Glutamatergic neuron (in vitro differentiated cells): ENCODE measurements around the gene PSME3IP1. TPM values are rescaled to one million over a fixed set of nuclear protein-coding genes. Genes with fewer than 3 reads are reported as not detected.

Source experiments
- DNase-seq: peaks from one replicate; pipeline ENCODE4 v3.0.0; 2022
- H3K27ac Mint-ChIP-seq: one replicate; pipeline ENCODE4 v1.8.0; 2020; ENCODE audit warnings: mild to moderate bottlenecking, mixed read lengths, inconsistent platforms; ENCODE audit not compliant: unreplicated experiment
- H3K27me3 Mint-ChIP-seq: one replicate; pipeline ENCODE4 v1.8.0; 2020; ENCODE audit warnings: mild to moderate bottlenecking, moderate library complexity, mixed read lengths, inconsistent platforms; ENCODE audit not compliant: unreplicated experiment
- H3K36me3 Mint-ChIP-seq: one replicate; pipeline ENCODE4 v1.8.0; 2020; ENCODE audit warnings: mild to moderate bottlenecking, mixed read lengths, inconsistent platforms; ENCODE audit not compliant: unreplicated experiment
- H3K4me1 Mint-ChIP-seq: one replicate; pipeline ENCODE4 v1.8.0; 2020; ENCODE audit warnings: mild to moderate bottlenecking, low read depth, mixed read lengths, inconsistent platforms; ENCODE audit not compliant: unreplicated experiment
- H3K4me3 Mint-ChIP-seq: one replicate; pipeline ENCODE4 v1.8.0; 2020; ENCODE audit warnings: mild to moderate bottlenecking, mixed read lengths, inconsistent platforms; ENCODE audit not compliant: unreplicated experiment
- H3K9me3 Mint-ChIP-seq: one replicate; pipeline ENCODE4 v1.8.0; 2020; ENCODE audit warnings: mild to moderate bottlenecking, moderate library complexity, mixed read lengths, inconsistent platforms; ENCODE audit not compliant: unreplicated experiment
- CTCF ChIP-seq: fragments of 200-600 bp; sonication (generic); IDR thresholded peaks from one replicate; pipeline ENCODE4 v1.5.0; 2021; ENCODE audit not compliant: partially characterized antibody, unreplicated experiment
- total RNA-seq: library from RNA; stranded (reverse); fragmentation: NEBNext Ultra II Directional; extraction: Animal tissue kit (Norgen Biotek cat#: 25700); gene quantifications from one replicate; pipeline ENCODE4 v1.2.1, GENCODE V29; 2021; ENCODE audit not compliant: unreplicated experiment

Gene PSME3IP1
- total RNA-seq, 1 donor from 2014 or later: 124 TPM

GRCh38 chr16:57141822-57142631 is 43.8 kb downstream of the PSME3IP1 start:
- DNase-seq: no peak
- TF ChIP-seq CTCF: no peak
- Mint-ChIP-seq H3K36me3 (no peaks in the 10 kb centered on the region), H3K27me3 (peaks cover 5% of the 10 kb centered on the region), H3K27ac (no peak overlapping the region), H3K4me3 (no peak overlapping the region), H3K4me1 (peaks cover 6% of the 10 kb centered on the region), H3K9me3 (peaks cover 5% of the 10 kb centered on the region)

- TF ChIP-seq CTCF: no peak
- Mint-ChIP-seq H3K27me3 (peaks cover 5% of the 10 kb centered on the region), H3K36me3 (no peaks in the 10 kb centered on the region), H3K27ac (no peak overlapping the region), H3K9me3 (peaks cover 5% of the 10 kb centered on the region), H3K4me1 (peaks cover 6% of the 10 kb centered on the region), H3K4me3 (no peak overlapping the region)
- no peak for DNase-seq
Observed at GRCh38 chr16:57140931-57141668, 44.7 kb downstream of the PSME3IP1 start.

- peaks cover 6% of the 10 kb centered on the region for H3K4me1 Mint-ChIP-seq
- H3K27ac Mint-ChIP-seq: no peak overlapping the region
- no peak for TF ChIP-seq CTCF
- H3K36me3 Mint-ChIP-seq: no peaks in the 10 kb centered on the region
- H3K27me3 Mint-ChIP-seq: peaks cover 5% of the 10 kb centered on the region
- no peak overlapping the region for H3K4me3 Mint-ChIP-seq
- DNase-seq: no peak
- H3K9me3 Mint-ChIP-seq: peaks cover 5% of the 10 kb centered on the region
Observed at GRCh38 chr16:57138281-57138935, 47.4 kb downstream of the PSME3IP1 start.

GRCh38 chr16:57137566-57138273 is 48.1 kb downstream of the PSME3IP1 start:
- Mint-ChIP-seq H3K4me3 (no peak overlapping the region), H3K36me3 (no peaks in the 10 kb centered on the region), H3K27ac (no peak overlapping the region), H3K27me3 (peaks cover 5% of the 10 kb centered on the region), H3K9me3 (peaks cover 5% of the 10 kb centered on the region), H3K4me1 (peaks cover 6% of the 10 kb centered on the region)
- TF ChIP-seq CTCF: no peak
- no peak for DNase-seq
